C4-2B (cell line): ENCODE results near the gene CPB2.

Experiments used
- CTCF ChIP-seq: fragments of 450-650 bp; conservative IDR thresholded peaks from 2 replicates; pipeline ENCODE4 v1.5.1; 2017; ENCODE audit warnings: mild to moderate bottlenecking
- ZFX ChIP-seq: fragments of 450-650 bp; IDR thresholded peaks from 2 replicates; pipeline ENCODE4 v1.6.1; 2017

GRCh38 chr13:46127358-46128023 is 22.7 kb upstream of the CPB2 start:
- TF ChIP-seq CTCF (no peak), ZFX (no peak)
